Myocyte (in vitro differentiated cells): ENCODE results near the gene UNC79. TPM values are rescaled to one million over a fixed set of nuclear protein-coding genes. Genes with fewer than 3 reads are reported as not detected.

Experiments
- DNase-seq: peaks from one replicate; pipeline ENCODE4 v3.0.0-alpha.2; 2012; ENCODE audit warnings: low read depth
- total RNA-seq: library from RNA; depleted of rRNA; stranded (reverse); fragments of >200 nt; gene quantifications from 2 replicates; pipeline ENCODE4 v1.2.3, GENCODE V29; 2014

UNC79 gene
- total RNA-seq, 1 donor from 2014 or later = 0.67 TPM

GRCh38 chr14:93546642-93547041 lies 115.9 kb downstream of the UNC79 start:
- DNase-seq = no peak

DNA sequence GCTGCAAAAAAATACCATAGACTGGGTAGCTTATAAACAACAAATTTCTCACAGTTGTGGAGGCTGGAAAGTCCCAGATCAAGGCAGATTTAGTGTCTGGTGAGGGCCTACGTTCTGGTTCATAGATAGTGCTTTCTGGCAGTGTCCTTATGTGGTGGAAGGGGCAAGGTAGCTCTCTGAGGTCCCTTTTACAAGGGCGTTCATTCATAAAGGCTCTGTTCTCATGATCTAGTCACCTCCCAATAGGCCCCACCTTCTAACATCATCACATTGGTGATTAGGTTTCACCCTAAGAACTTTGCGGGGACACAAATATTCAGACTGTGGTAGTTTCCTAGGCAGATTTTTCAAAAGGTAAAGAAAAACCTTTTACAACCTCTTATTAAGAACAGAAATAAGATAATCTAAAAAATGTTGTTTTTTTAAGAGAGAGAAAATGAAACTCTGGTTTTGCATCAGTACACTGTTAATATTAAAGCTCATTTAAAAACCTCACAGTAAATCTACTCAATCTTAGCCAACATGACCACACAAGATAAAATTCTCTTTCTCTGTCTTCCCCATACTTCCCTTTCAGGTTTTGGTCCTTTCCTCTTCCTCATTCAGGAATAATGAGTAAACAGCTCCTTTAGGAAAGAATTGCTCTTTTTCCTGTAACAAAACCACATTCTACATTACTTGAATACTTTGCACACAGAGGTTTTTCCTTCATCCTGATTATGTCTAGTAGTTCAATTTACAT lies 117.5 kb downstream of the UNC79 start:
- DNase-seq = no peak

GRCh38 chr14:93549595-93549994 lies 118.9 kb downstream of the UNC79 start:
- no peak for DNase-seq

- DNase-seq = no peak
These were observed 134.2 kb downstream of the UNC79 start for GRCh38 chr14:93564918-93565317.

DNA sequence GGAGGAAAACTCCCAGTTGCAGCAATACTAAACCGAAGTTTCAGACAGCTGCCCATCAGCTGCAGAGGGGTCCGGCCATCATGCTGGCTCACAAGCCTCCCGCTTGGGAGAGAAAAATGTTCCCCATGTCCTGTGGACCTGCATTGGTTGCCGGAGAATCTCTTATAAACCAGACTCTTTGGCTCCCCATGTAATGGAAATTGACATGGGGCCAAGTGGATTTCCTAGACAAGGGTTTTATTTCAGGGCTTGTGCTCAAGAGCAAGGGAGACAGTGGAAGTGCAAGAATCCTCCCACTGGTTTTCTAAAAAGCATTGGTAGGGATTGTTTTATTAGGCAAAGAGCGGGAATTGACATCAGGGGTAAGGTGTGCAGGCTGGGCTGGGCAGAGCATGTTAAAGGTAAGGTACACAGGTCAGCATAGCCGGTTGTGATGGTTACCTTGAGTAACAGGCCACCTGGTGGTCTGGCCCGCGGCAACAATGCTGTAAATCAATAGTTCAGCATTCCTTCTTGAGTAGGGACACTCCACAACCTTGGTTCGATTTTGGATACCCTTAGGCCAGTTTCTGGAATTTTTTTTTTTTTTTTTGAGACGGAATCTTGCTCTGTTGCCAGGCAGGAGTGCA lies 135.4 kb downstream of the UNC79 start:
- DNase-seq = no peak

GRCh38 chr14:93571275-93571674 lies 140.5 kb downstream of the UNC79 start:
- DNase-seq = no peak

- DNase-seq = no peak
These were observed 148.4 kb downstream of the UNC79 start for GRCh38 chr14:93579178-93579577.

GRCh38 chr14:93582516-93582915 lies 151.8 kb downstream of the UNC79 start:
- no peak for DNase-seq

- DNase-seq = no peak
These were observed 156.6 kb downstream of the UNC79 start for GRCh38 chr14:93587330-93587729.

DNA sequence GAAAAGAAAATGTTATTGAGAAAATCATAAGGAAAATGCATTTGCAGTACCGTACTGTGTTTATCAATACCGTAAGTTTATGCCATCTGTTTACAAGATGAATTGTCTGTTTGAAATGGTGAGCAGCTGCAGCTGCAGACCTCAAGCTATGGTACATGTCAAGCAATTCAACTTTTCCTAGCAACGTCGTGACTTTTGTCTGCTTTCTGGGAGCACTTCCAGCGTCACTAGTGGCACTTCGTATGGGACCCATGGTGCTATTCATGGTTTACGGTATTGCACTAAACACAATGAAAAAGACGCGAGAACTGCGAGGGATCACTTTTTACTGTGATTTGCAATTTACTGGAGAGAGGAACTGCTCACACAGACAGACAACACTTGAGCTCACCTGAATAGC lies 160.8 kb downstream of the UNC79 start:
- no peak for DNase-seq

- DNase-seq = no peak
These were observed 162.0 kb downstream of the UNC79 start for GRCh38 chr14:93592786-93593185.

- DNase-seq = no peak
These were observed 175.4 kb downstream of the UNC79 start for GRCh38 chr14:93606091-93606490.

DNA sequence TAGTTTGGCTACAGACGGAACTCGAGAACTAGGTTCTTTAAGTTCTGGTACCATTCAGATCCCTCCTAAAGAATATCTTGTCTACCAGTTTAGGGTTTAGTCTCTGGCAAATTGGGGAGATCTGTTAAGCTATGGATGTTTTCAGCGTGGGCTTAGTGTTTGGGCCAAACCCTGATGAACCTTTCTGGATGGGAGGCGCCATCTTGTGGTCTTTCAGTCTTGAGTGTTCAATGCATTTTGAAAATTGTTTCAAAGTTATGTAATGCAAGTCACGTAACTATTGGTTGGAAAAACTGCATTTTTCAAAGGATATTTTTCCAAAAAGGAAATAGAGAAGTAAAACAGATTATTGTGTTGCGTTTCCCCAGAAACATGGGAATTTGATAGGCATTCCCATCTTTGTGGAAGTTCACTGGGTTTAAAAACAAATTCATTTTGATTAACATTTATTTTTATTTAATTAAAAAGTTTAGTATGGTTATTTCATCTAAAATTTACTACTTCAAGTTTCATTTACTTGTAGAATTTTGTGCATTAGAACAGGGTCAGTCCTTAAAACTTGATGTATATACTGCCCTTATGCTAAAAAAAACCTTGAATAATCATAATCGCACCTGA lies 188.5 kb downstream of the UNC79 start:
- peak; percentile 53 for DNase-seq

DNA sequence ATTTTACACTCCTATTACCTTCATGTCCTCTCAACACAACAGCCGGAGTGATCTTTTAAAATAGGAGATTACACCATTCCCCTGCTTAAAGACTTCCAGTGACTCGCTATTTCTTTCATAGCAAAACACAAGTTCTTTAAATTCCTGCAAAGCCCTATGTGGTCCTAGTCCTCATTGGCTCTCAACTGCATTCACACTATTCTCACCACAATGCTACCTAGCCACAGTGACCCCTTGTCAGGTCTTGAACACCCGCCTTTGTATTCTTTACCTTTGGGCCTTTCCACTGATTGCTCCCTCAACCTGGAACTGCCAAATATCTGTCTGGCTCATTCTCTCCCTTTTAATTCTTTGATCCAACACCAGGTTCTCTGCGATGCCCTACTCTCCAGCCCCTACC lies 197.3 kb downstream of the UNC79 start:
- DNase-seq = no peak

- no peak for DNase-seq
These were observed 198.9 kb downstream of the UNC79 start for GRCh38 chr14:93629643-93630042.

DNA sequence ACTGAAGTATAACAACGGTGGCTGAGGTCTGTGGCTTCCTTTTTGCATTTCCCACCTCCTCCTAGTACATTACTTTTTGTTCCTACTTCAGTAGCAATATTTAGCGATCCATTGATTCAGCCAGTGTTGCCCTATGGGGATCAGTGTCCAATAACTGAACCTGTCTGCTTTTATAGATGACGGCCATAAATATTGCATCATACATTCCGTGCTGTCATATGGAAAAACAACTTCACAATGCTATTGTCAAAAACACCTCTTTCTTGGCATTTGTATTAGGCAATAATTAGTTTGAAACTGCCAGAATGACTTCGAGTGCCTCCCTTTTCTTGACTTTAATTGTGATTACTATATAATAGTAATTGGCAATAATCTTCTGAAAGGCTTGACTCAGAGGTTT lies 208.1 kb downstream of the UNC79 start:
- DNase-seq = no peak

- DNase-seq = no peak
These were observed 212.4 kb downstream of the UNC79 start for GRCh38 chr14:93643127-93643526.

GRCh38 chr14:93643676-93644075 lies 212.9 kb downstream of the UNC79 start:
- no peak for DNase-seq

GRCh38 chr14:93645200-93645599 lies 214.5 kb downstream of the UNC79 start:
- no peak for DNase-seq

GRCh38 chr14:93648440-93649168 lies 217.9 kb downstream of the UNC79 start:
- no peak for DNase-seq

GRCh38 chr14:93654599-93654998 lies 223.9 kb downstream of the UNC79 start:
- DNase-seq = no peak
